HT1080 (cell line): Measurements from ENCODE around the gene CACNA1A. TPM values are rescaled to one million over a fixed set of nuclear protein-coding genes. Genes with fewer than 3 reads are reported as not detected.

Experiments
- DNase-seq: peaks from one replicate; pipeline ENCODE4 v3.0.0-alpha.2; 2015; ENCODE audit warnings: low read depth
- total RNA-seq: library from RNA; depleted of rRNA; stranded (reverse); fragments of >200 nt; shearing (Covaris generic); gene quantifications from 2 replicates; pipeline ENCODE4 v1.2.3, GENCODE V29; 2014

CACNA1A gene
- total RNA-seq, 1 experiment from 2014 or later, result 0.53 TPM

GRCh38 chr19:13493516-13494310, 12.6 kb downstream of the CACNA1A start:
- DNase-seq, result no peak

- peak; percentile 15 for DNase-seq
These were observed 14.2 kb downstream of the CACNA1A start for GRCh38 chr19:13492128-13492527.

- DNase-seq, result no peak
These were observed 18.3 kb downstream of the CACNA1A start for GRCh38 chr19:13487985-13488384.

GRCh38 chr19:13484166-13484565, 22.1 kb downstream of the CACNA1A start:
- DNase-seq, result no peak

GRCh38 chr19:13483215-13483614, 23.1 kb downstream of the CACNA1A start:
- peak; percentile 4 for DNase-seq

GRCh38 chr19:13478576-13478975, 27.7 kb downstream of the CACNA1A start:
- DNase-seq, result no peak

- DNase-seq, result no peak
These were observed 30.2 kb downstream of the CACNA1A start for GRCh38 chr19:13476071-13476470.

- no peak for DNase-seq
These were observed 31.2 kb downstream of the CACNA1A start for GRCh38 chr19:13475044-13475443.

- no peak for DNase-seq
These were observed 39.6 kb downstream of the CACNA1A start for GRCh38 chr19:13466697-13467096.

- no peak for DNase-seq
These were observed 43.0 kb downstream of the CACNA1A start for GRCh38 chr19:13463296-13463695.

- DNase-seq, result no peak
These were observed 44.7 kb downstream of the CACNA1A start for GRCh38 chr19:13461536-13461935.

- DNase-seq, result no peak
These were observed 46.2 kb downstream of the CACNA1A start for GRCh38 chr19:13460045-13460444.

GRCh38 chr19:13459351-13459750, 46.9 kb downstream of the CACNA1A start:
- no peak for DNase-seq

GRCh38 chr19:13451434-13451995, 54.8 kb downstream of the CACNA1A start:
- DNase-seq, result no peak

GRCh38 chr19:13447978-13448377, 58.3 kb downstream of the CACNA1A start:
- DNase-seq, result no peak

GRCh38 chr19:13441810-13442512, 64.3 kb downstream of the CACNA1A start:
- peak; percentile 9 for DNase-seq

GRCh38 chr19:13437919-13438618, 68.2 kb downstream of the CACNA1A start:
- DNase-seq, result no peak

- no peak for DNase-seq
These were observed 69.9 kb downstream of the CACNA1A start for GRCh38 chr19:13436352-13436751.

GRCh38 chr19:13430790-13431582, 75.3 kb downstream of the CACNA1A start:
- DNase-seq, result peak; percentile 26

- DNase-seq, result no peak
These were observed 76.7 kb downstream of the CACNA1A start for GRCh38 chr19:13429563-13429962.

GRCh38 chr19:13428352-13428751, 77.9 kb downstream of the CACNA1A start:
- DNase-seq, result peak; percentile 16
